ENCODE results near the gene AMN. TPM values are rescaled to one million over a fixed set of nuclear protein-coding genes. Genes with fewer than 3 reads are reported as not detected.

AMN gene
- total and polyA plus RNA-seq, 2 experiments from 2014 or later = not detected

DNA sequence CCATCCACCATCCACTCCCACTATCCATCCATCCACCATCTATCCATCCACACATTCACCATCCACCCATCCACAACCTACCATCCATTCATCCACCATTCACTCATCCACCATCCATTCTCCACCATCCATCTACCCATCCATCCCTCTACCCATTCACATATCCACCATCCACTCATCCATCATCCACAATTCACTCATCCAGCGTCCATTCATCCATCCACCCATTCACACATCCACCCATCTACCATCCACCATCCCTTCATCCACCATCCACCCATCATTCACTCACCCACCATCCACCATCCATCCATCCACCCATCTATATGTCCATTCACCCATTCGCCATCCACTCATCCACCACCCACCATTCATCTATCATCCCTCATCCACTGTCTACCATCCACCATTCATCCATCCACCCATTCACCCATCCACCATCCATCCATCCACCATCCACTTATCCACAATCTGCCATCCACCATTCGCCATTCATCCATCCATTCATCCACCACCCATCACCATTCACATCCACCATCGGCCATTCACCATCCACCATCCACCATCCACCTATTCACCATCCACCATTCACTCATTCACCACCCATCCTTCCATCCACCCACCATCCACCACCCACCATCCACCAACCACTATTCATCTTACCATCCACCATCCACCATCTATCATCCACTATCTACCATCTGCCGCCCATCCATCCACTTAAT lies 2.0 kb upstream of the AMN start:
- no peaks in the 10 kb centered on the region for H3K9me3 ChIP-seq (ENCODE audit: low read depth)
- no peaks in the 10 kb centered on the region for H4K20me1 ChIP-seq (ENCODE audit: insufficient read depth)
- H3K4me1 ChIP-seq (ENCODE audit: insufficient read depth) = no peaks in the 10 kb centered on the region
- H2AFZ ChIP-seq = no peak overlapping the region
- H3K27ac ChIP-seq = no peak overlapping the region
- in situ Hi-C loops (cut with MboI) = no loop called here
- peaks cover 30% of the 10 kb centered on the region for H3K27me3 ChIP-seq (replicated peaks; ENCODE audit: insufficient read depth)
- no peak overlapping the region for H3K9ac ChIP-seq
- no peaks in the 10 kb centered on the region for H3K79me2 ChIP-seq (ENCODE audit: insufficient read depth)
- 84 to 89% methylated on average over 5 of the region's 5 CpGs for WGBS, 2 experiments (ENCODE audit: low coverage in 1 of 2, low lambda C conversion rate in 2 of 2, missing lambda C conversion rate in 2 of 2)
- TF ChIP-seq EZH2phosphoT487 (IDR thresholded peaks at IDR 0.05; ENCODE audit: insufficient read depth, low read depth) (no peak), EZH2 (IDR thresholded peaks at IDR 0.05; ENCODE audit: insufficient read depth, poor library complexity, severe bottlenecking) (no peak)
- no peaks in the 10 kb centered on the region for H3K9me2 ChIP-seq (ENCODE audit: insufficient read depth)
- H3K4me2 ChIP-seq (ENCODE audit: unreplicated experiment) = no peak overlapping the region
- no peaks in the 10 kb centered on the region for H3F3A ChIP-seq (ENCODE audit: insufficient read depth)
- no peaks in the 10 kb centered on the region for H3K36me3 ChIP-seq (ENCODE audit: low read depth)
- H3K4me3 ChIP-seq = no peak overlapping the region
- no peak for DNase-seq

DNA sequence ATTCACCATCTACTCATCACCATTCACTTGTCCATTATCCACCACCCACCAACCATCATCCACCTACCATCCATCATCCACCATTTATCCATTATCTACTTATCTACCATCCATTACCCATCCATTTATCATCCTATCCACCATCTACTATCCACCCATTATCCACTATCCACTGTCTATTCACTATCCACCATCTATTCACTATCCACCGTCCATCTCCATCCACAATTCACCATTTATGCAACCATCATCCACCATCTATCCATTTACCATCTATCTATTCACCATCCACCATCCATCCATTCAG lies 1.5 kb upstream of the AMN start:
- Histone ChIP-seq H2AFZ (no peak overlapping the region), H3K36me3 (ENCODE audit: low read depth) (no peaks in the 10 kb centered on the region), H3K9me2 (ENCODE audit: insufficient read depth) (no peaks in the 10 kb centered on the region), H3K4me2 (ENCODE audit: unreplicated experiment) (no peak overlapping the region), H3K9me3 (ENCODE audit: low read depth) (no peaks in the 10 kb centered on the region), H3K4me3 (no peak overlapping the region), H3K79me2 (ENCODE audit: insufficient read depth) (no peaks in the 10 kb centered on the region), H4K20me1 (ENCODE audit: insufficient read depth) (no peaks in the 10 kb centered on the region), H3F3A (ENCODE audit: insufficient read depth) (no peaks in the 10 kb centered on the region), H3K9ac (no peak overlapping the region), H3K4me1 (ENCODE audit: insufficient read depth) (no peaks in the 10 kb centered on the region), H3K27ac (no peak overlapping the region), H3K27me3 (replicated peaks; ENCODE audit: insufficient read depth) (peaks cover 30% of the 10 kb centered on the region)
- no peak for DNase-seq
- in situ Hi-C loops (cut with MboI) = no loop called here
- TF ChIP-seq EZH2 (IDR thresholded peaks at IDR 0.05; ENCODE audit: insufficient read depth, poor library complexity, severe bottlenecking) = no peak
- TF ChIP-seq EZH2phosphoT487 (IDR thresholded peaks at IDR 0.05; ENCODE audit: insufficient read depth, low read depth) = no peak
- 91 to 92% methylated on average over 1 of the region's 1 CpG for WGBS, 2 experiments (ENCODE audit: low coverage in 1 of 2, low lambda C conversion rate in 2 of 2, missing lambda C conversion rate in 2 of 2)

DNA sequence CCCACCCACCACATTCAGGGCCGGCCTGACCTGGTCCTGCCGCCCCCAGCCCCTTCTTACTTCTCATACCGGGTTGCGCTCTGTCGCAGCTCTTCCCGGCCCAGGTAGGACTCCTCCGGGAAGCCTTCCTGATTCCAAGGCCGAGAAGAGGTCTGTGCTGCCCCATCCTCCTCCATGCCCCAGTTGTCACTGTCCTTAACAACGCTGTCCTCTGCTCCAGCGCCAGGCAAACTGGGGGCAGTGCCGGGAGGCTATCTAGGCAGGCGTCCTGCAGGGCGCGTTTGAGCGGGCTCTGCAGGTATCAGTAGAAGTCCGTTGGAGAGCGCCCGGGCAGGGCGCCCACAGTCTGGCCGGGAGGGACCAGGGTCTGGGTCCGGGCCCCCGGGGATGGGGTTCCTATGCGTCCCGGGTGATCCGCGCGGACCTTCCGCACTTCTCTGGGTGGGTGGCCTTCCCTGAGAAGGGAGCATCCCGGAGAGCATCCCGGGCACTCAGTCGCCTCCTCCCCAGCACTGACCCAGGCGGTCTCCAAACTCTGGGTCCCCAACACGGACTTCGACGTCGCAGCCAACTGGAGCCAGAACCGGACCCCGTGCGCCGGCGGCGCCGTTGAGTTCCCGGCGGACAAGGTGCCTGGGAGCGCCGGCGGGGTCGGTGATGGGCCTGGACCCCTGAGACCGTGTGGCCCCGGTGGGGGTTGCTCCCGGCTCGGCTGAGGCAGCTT lies 900 bp downstream of the AMN start:
- no peaks in the 10 kb centered on the region for H3K79me2 ChIP-seq (ENCODE audit: insufficient read depth)
- no peak overlapping the region for H3K27ac ChIP-seq
- H3F3A ChIP-seq (ENCODE audit: insufficient read depth) = no peaks in the 10 kb centered on the region
- 3 to 4% methylated on average over 51 to 52 of the region's 53 CpGs for WGBS, 2 experiments (ENCODE audit: low coverage in 1 of 2, low lambda C conversion rate in 2 of 2, missing lambda C conversion rate in 2 of 2)
- H4K20me1 ChIP-seq (ENCODE audit: insufficient read depth) = no peaks in the 10 kb centered on the region
- no peak overlapping the region for H2AFZ ChIP-seq
- H3K9me2 ChIP-seq (ENCODE audit: insufficient read depth) = no peaks in the 10 kb centered on the region
- H3K36me3 ChIP-seq (ENCODE audit: low read depth) = no peaks in the 10 kb centered on the region
- H3K9me3 ChIP-seq (ENCODE audit: low read depth) = no peaks in the 10 kb centered on the region
- no peak overlapping the region for H3K9ac ChIP-seq
- in situ Hi-C loops (cut with MboI) = no loop called here
- peak overlapping the region; percentile 18 for H3K4me2 ChIP-seq (ENCODE audit: unreplicated experiment)
- H3K4me1 ChIP-seq (ENCODE audit: insufficient read depth) = no peaks in the 10 kb centered on the region
- peaks cover 30% of the 10 kb centered on the region for H3K27me3 ChIP-seq (replicated peaks; ENCODE audit: insufficient read depth)
- 0 out of 2 replicates have a peak overlapping the region, but pooled peaks have one; percentile 14 for H3K4me3 ChIP-seq
- no peak for DNase-seq
- peak; percentile 85; the same call in 1 of the 2 replicates for TF ChIP-seq EZH2phosphoT487 (IDR thresholded peaks at IDR 0.05; ENCODE audit: insufficient read depth, low read depth)
- TF ChIP-seq EZH2 (IDR thresholded peaks at IDR 0.05; ENCODE audit: insufficient read depth, poor library complexity, severe bottlenecking) = peak; percentile 69

DNA sequence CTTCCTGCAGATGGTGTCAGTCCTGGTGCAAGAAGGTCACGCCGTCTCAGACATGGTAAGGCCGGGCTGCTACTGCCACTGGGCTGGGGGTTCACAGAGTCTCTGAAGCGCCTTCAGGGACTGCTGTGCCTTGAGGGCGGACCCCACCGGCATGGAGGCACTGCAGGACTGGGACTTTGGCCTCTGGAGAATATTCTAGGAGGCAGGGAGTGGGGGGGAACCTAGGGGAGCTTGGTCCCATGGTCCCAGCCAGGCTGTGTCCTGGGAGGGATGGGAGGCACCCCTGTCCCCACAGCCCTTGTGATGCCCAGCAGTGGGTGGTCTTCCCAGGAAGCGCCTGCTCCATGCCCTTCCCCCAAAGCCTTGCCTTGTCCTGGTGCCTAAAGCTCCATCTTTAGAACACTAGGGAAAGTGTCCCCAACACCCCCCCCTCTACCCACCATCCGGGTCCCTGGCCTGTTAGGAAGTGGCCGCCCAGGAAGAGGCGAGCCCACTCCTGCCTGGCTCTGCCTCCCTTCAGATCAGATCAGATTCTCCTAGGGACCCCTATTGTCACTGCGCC lies 1.5 kb downstream of the AMN start:
- no peak for DNase-seq
- in situ Hi-C loops (cut with MboI) = no loop called here
- no peak overlapping the region for H3K4me2 ChIP-seq (ENCODE audit: unreplicated experiment)

More for the DNA sequence above, 1.5 kb downstream of the AMN start:
- WGBS, 2 experiments (ENCODE audit: low coverage in 1 of 2, low lambda C conversion rate in 2 of 2, missing lambda C conversion rate in 2 of 2) = 52 to 53% methylated on average over 11 of the region's 11 CpGs
- Histone ChIP-seq H3K27ac (no peak overlapping the region), H3K27me3 (replicated peaks; ENCODE audit: insufficient read depth) (peaks cover 33% of the 10 kb centered on the region), H3K79me2 (ENCODE audit: insufficient read depth) (no peaks in the 10 kb centered on the region), H2AFZ (no peak overlapping the region), H3K9me2 (ENCODE audit: insufficient read depth) (no peaks in the 10 kb centered on the region), H3K9ac (no peak overlapping the region), H3F3A (ENCODE audit: insufficient read depth) (no peaks in the 10 kb centered on the region), H3K36me3 (ENCODE audit: low read depth) (no peaks in the 10 kb centered on the region), H3K4me1 (ENCODE audit: insufficient read depth) (no peaks in the 10 kb centered on the region), H3K9me3 (ENCODE audit: low read depth) (no peaks in the 10 kb centered on the region), H3K4me3 (no peak overlapping the region), H4K20me1 (ENCODE audit: insufficient read depth) (no peaks in the 10 kb centered on the region)
- TF ChIP-seq EZH2 (IDR thresholded peaks at IDR 0.05; ENCODE audit: insufficient read depth, poor library complexity, severe bottlenecking) (no peak), EZH2phosphoT487 (IDR thresholded peaks at IDR 0.05; ENCODE audit: insufficient read depth, low read depth) (no peak)
